Measurements from ENCODE around the gene DIPK1A.

DNA sequence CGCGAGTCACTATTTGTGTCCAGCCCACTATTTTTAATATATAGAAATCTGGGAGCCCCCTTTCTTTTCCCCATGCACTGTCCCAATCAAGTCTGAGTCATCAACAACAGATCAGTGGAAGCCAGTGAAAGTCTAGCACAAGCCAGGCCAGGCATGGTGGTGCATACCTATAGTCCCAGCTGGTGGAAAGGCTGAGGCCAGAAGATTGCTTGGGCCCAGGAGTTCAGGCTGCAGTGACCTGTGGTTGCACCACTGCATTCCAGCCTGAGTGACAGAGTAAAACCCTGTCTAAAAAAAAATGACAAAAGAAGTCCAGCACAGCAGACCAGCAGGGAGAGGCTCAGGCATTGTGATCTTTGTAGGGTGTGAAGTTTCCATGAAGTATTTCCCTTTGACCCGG is 138.4 kb downstream of the DIPK1A start:
- TF ChIP-seq, protein P1, sequence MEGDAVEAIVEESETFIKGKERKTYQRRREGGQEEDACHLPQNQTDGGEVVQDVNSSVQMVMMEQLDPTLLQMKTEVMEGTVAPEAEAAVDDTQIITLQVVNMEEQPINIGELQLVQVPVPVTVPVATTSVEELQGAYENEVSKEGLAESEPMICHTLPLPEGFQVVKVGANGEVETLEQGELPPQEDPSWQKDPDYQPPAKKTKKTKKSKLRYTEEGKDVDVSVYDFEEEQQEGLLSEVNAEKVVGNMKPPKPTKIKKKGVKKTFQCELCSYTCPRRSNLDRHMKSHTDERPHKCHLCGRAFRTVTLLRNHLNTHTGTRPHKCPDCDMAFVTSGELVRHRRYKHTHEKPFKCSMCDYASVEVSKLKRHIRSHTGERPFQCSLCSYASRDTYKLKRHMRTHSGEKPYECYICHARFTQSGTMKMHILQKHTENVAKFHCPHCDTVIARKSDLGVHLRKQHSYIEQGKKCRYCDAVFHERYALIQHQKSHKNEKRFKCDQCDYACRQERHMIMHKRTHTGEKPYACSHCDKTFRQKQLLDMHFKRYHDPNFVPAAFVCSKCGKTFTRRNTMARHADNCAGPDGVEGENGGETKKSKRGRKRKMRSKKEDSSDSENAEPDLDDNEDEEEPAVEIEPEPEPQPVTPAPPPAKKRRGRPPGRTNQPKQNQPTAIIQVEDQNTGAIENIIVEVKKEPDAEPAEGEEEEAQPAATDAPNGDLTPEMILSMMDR (IDR thresholded peaks at IDR 0.05; ENCODE audit: low read depth, low read length), result no peak
- TF ChIP-seq POLR2A (IDR thresholded peaks at IDR 0.05; ENCODE audit: extremely low read depth, insufficient read length), result no peak

Data from NB4 (cell line).